Hepatocyte (in vitro differentiated cells): ENCODE data around the gene SDF2L1. TPM values are rescaled to one million over a fixed set of nuclear protein-coding genes. Genes with fewer than 3 reads are reported as not detected.

Source experiments
- DNase-seq: peaks from one replicate; pipeline ENCODE4 v3.0.0-alpha.2; 2016; ENCODE audit warnings: low spot score
- H2AFZ ChIP-seq: fragments of 200-600 bp; sonication (generic); 2 replicates; pipeline ENCODE4 v1.6.0; 2016; ENCODE audit warnings: antibody characterized with exemption, mild to moderate bottlenecking
- H3K27ac ChIP-seq: fragments of 200-600 bp; sonication (generic); 2 replicates; pipeline ENCODE4 v1.5.1; 2016; ENCODE audit warnings: mild to moderate bottlenecking
- H3K27me3 ChIP-seq: fragments of 200-600 bp; sonication (generic); 2 replicates; pipeline ENCODE4 v1.6.1; 2016
- H3K36me3 ChIP-seq: fragments of 200-600 bp; sonication (generic); replicated peaks from 2 replicates; pipeline ENCODE4 v1.5.1; 2016; ENCODE audit warnings: low read depth; ENCODE audit not compliant: insufficient read depth
- H3K4me1 ChIP-seq: fragments of 200-600 bp; sonication (generic); 2 replicates; pipeline ENCODE4 v1.5.1; 2016; ENCODE audit warnings: mild to moderate bottlenecking, moderate library complexity; ENCODE audit not compliant: insufficient read depth
- H3K4me2 ChIP-seq: fragments of 200-600 bp; sonication (generic); 2 replicates; pipeline ENCODE4 v1.6.0; 2016
- H3K4me3 ChIP-seq: fragments of 200-600 bp; sonication (generic); 2 replicates; pipeline ENCODE4 v1.5.1; 2016; ENCODE audit warnings: mild to moderate bottlenecking
- H3K79me2 ChIP-seq: fragments of 200-600 bp; sonication (generic); 2 replicates; pipeline ENCODE4 v1.6.0; 2017; ENCODE audit warnings: mild to moderate bottlenecking
- H3K9me2 ChIP-seq: fragments of 200-600 bp; sonication (generic); replicated peaks from 2 replicates; pipeline ENCODE4 v1.6.0; 2017; ENCODE audit warnings: mild to moderate bottlenecking; ENCODE audit not compliant: insufficient read depth
- H3K9me3 ChIP-seq: fragments of 200-600 bp; sonication (generic); 2 replicates; pipeline ENCODE4 v1.5.1; 2016; ENCODE audit warnings: low read depth, mild to moderate bottlenecking
- H4K20me1 ChIP-seq: fragments of 200-600 bp; sonication (generic); 2 replicates; pipeline ENCODE4 v1.6.0; 2016; ENCODE audit warnings: mild to moderate bottlenecking; ENCODE audit not compliant: insufficient read depth, poor library complexity, severe bottlenecking
- EZH2 ChIP-seq: fragments of 200-600 bp; sonication (generic); IDR thresholded peaks from 2 replicates; pipeline ENCODE4 v1.6.1; 2016; ENCODE audit warnings: antibody characterized with exemption, mild to moderate bottlenecking, borderline replicate concordance
- EZH2phosphoT487 ChIP-seq: fragments of 200-600 bp; sonication (generic); IDR thresholded peaks from one replicate; pipeline ENCODE4 v1.6.1; 2018; ENCODE audit warnings: antibody characterized with exemption, mild to moderate bottlenecking, low read depth, moderate library complexity; ENCODE audit not compliant: unreplicated experiment, severe bottlenecking
- WGBS: methylation state at CpG from one replicate; pipeline ENCODE4 v1.1.6; 2016; ENCODE audit warnings: low lambda C conversion rate; ENCODE audit errors: missing lambda C conversion rate; 5-methylcytosine and 5-hydroxymethylcytosine counted together
- polyA plus RNA-seq: library from polyadenylated mRNA; unstranded; fragments of >200 nt; fragmentation: Nextera tagmentation; extraction: Ambion mirVana; gene quantifications from 2 replicates; pipeline ENCODE4 v1.2.1, GENCODE V29; 2016
- total RNA-seq: library from RNA; depleted of rRNA; stranded (reverse); fragments of >200 nt; gene quantifications from 2 replicates; pipeline ENCODE4 v1.2.3, GENCODE V29; 2014
- TF ChIP-seq, protein P1 (sequence below): fragments of 200-600 bp; sonication (generic); IDR thresholded peaks from 2 replicates; pipeline ENCODE4 v1.5.1; 2016; ENCODE audit warnings: antibody characterized with exemption, mild to moderate bottlenecking; ENCODE audit not compliant: poor library complexity

Gene SDF2L1
- total and polyA plus RNA-seq, 2 experiments from 2014 or later, result 38.2 to 139 TPM

DNA sequence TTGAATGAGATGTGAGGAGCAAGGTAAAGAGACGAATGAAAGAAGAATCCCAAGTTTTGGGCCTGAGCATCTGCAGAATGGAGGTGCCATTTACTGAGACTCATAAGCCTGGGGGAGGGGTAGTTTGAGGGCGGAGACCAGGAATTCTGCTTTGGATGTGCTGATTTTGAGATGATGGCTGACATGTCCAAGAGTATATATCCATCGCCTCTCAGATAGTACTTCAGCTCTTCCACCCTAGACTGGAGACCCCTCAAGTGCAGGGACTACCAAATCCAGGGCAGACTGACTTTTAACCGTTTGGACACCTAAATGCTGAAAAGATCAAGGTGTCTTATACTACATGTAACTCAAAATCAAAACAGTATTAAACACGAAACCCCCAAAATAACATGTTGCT, 1.3 kb upstream of the SDF2L1 start:
- no peaks in the 10 kb centered on the region for H4K20me1 ChIP-seq
- H3K9me2 ChIP-seq, result no peaks in the 10 kb centered on the region
- TF ChIP-seq EZH2, result no peak
- TF ChIP-seq, protein P1, sequence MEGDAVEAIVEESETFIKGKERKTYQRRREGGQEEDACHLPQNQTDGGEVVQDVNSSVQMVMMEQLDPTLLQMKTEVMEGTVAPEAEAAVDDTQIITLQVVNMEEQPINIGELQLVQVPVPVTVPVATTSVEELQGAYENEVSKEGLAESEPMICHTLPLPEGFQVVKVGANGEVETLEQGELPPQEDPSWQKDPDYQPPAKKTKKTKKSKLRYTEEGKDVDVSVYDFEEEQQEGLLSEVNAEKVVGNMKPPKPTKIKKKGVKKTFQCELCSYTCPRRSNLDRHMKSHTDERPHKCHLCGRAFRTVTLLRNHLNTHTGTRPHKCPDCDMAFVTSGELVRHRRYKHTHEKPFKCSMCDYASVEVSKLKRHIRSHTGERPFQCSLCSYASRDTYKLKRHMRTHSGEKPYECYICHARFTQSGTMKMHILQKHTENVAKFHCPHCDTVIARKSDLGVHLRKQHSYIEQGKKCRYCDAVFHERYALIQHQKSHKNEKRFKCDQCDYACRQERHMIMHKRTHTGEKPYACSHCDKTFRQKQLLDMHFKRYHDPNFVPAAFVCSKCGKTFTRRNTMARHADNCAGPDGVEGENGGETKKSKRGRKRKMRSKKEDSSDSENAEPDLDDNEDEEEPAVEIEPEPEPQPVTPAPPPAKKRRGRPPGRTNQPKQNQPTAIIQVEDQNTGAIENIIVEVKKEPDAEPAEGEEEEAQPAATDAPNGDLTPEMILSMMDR, result no peak
- no peak for TF ChIP-seq EZH2phosphoT487
- no peak for DNase-seq
- 95% methylated on average over 5 of the region's 5 CpGs for WGBS
- peak overlapping the region; percentile 93 for H3K4me2 ChIP-seq
- H3K9me3 ChIP-seq, result no peaks in the 10 kb centered on the region
- no peaks in the 10 kb centered on the region for H3K27me3 ChIP-seq
- peaks cover 5% of the 10 kb centered on the region for H3K4me1 ChIP-seq
- H3K36me3 ChIP-seq, result no peaks in the 10 kb centered on the region
- H3K27ac ChIP-seq, result no peak overlapping the region
- no peaks in the 10 kb centered on the region for H3K79me2 ChIP-seq
- no peak overlapping the region for H3K4me3 ChIP-seq
- no peak overlapping the region for H2AFZ ChIP-seq

- Histone ChIP-seq H3K27ac (peak overlapping the region; percentile 70), H3K4me2 (peak overlapping the region; percentile 93), H3K4me1 (peaks cover 5% of the 10 kb centered on the region), H2AFZ (peak overlapping the region; percentile 80), H3K4me3 (peak overlapping the region; percentile 22), H3K27me3 (no peaks in the 10 kb centered on the region), H3K9me2 (no peaks in the 10 kb centered on the region), H3K9me3 (no peaks in the 10 kb centered on the region), H3K79me2 (peaks cover 3% of the 10 kb centered on the region), H3K36me3 (no peaks in the 10 kb centered on the region), H4K20me1 (peaks cover 3% of the 10 kb centered on the region)
- no peak for TF ChIP-seq EZH2
- TF ChIP-seq, protein P1, result peak; percentile 47
- peak; percentile 72 for DNase-seq
- WGBS, result 8% methylated on average over 9 of the region's 9 CpGs
Measured at GRCh38 chr22:21641417-21641788, 699 bp upstream of the SDF2L1 start.

DNA sequence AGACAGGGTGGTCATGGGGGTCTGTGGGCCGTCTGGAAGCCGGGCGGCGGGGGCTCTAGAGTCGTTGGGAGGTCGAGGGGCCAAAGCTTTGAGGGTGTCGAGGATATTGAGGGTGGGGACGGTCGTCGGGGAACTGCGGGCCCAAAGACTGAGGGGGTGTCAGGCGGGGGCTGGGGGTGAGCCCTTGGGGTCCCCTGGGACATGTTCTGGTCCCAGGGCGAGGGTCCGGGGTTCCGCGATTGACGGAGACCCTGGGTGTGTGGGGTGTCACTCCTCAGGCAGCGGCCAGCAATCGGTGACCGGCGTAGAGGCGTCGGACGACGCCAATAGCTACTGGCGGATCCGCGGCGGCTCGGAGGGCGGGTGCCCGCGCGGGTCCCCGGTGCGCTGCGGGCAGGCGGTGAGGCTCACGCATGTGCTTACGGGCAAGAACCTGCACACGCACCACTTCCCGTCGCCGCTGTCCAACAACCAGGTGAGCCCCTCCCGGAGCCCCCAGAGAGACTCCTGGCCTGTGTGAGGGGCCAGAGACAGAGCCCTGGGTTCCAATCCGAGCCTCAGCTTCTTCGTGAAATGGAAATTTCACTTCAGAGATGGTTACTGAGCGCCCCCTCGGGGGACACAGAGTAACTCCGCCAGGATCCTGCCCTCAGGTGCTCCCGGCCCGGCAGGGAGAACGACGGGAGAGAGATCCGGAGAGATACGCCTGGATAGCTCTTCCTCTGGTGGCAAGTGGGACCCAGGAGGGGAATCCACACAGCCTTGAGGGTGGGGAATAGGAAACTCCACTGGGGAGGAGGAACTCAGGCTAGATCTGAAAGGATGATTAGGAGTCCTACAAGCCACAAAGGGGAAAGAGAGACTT, 714 bp downstream of the SDF2L1 start:
- Histone ChIP-seq H3K4me3 (peak overlapping the region; percentile 21), H3K9me3 (no peaks in the 10 kb centered on the region), H2AFZ (peak overlapping the region; percentile 48), H3K4me1 (peaks cover 5% of the 10 kb centered on the region), H3K27me3 (no peaks in the 10 kb centered on the region), H3K36me3 (no peaks in the 10 kb centered on the region), H3K9me2 (no peaks in the 10 kb centered on the region), H3K27ac (peak overlapping the region; percentile 21), H3K4me2 (peak overlapping the region; percentile 93), H3K79me2 (peaks cover 3% of the 10 kb centered on the region), H4K20me1 (peaks cover 4% of the 10 kb centered on the region)
- WGBS, result 1% methylated on average over 43 of the region's 56 CpGs
- TF ChIP-seq, protein P1, result peak; percentile 60
- no peak for TF ChIP-seq EZH2phosphoT487
- peak; percentile 86 for DNase-seq
